Measurements from ENCODE around the gene HSPA4. TPM values are rescaled to one million over a fixed set of nuclear protein-coding genes. Genes with fewer than 3 reads are reported as not detected.

Gene HSPA4
- polyA plus RNA-seq, 1 donor, result 78.0 TPM

- no peak for DNase-seq (ENCODE audit: low read depth)
These were observed 54.5 kb downstream of the HSPA4 start for GRCh38 chr5:133106343-133106742.

- no peak for DNase-seq (ENCODE audit: low read depth)
These were observed 55.2 kb downstream of the HSPA4 start for GRCh38 chr5:133106761-133107572.

- DNase-seq (ENCODE audit: low read depth), result no peak
These were observed 56.7 kb downstream of the HSPA4 start for GRCh38 chr5:133108481-133108921.

- no peak for DNase-seq (ENCODE audit: low read depth)
These were observed 58.1 kb downstream of the HSPA4 start for GRCh38 chr5:133109655-133110483.

GRCh38 chr5:133110709-133111108 lies 58.9 kb downstream of the HSPA4 start:
- no peak for DNase-seq (ENCODE audit: low read depth)

- peak; percentile 64 for DNase-seq (ENCODE audit: low read depth)
These were observed 59.5 kb downstream of the HSPA4 start for GRCh38 chr5:133111299-133111698.

- DNase-seq (ENCODE audit: low read depth), result no peak
These were observed 60.3 kb downstream of the HSPA4 start for GRCh38 chr5:133112026-133112660.

- no peak for DNase-seq (ENCODE audit: low read depth)
These were observed 61.7 kb downstream of the HSPA4 start for GRCh38 chr5:133113331-133114061.

- no peak for DNase-seq (ENCODE audit: low read depth)
These were observed 62.5 kb downstream of the HSPA4 start for GRCh38 chr5:133114166-133114932.

GRCh38 chr5:133114933-133115310 lies 63.1 kb downstream of the HSPA4 start:
- DNase-seq (ENCODE audit: low read depth), result no peak

- DNase-seq (ENCODE audit: low read depth), result no peak
These were observed 64.8 kb downstream of the HSPA4 start for GRCh38 chr5:133116601-133117000.

- DNase-seq (ENCODE audit: low read depth), result no peak
These were observed 65.5 kb downstream of the HSPA4 start for GRCh38 chr5:133117166-133117911.

- no peak for DNase-seq (ENCODE audit: low read depth)
These were observed 66.2 kb downstream of the HSPA4 start for GRCh38 chr5:133117912-133118445.

- DNase-seq (ENCODE audit: low read depth), result no peak
These were observed 66.9 kb downstream of the HSPA4 start for GRCh38 chr5:133118741-133119140.

GRCh38 chr5:133119233-133119711 lies 67.5 kb downstream of the HSPA4 start:
- no peak for DNase-seq (ENCODE audit: low read depth)

- DNase-seq (ENCODE audit: low read depth), result no peak
These were observed 68.4 kb downstream of the HSPA4 start for GRCh38 chr5:133120156-133120750.

GRCh38 chr5:133121080-133121479 lies 69.3 kb downstream of the HSPA4 start:
- no peak for DNase-seq (ENCODE audit: low read depth)

- no peak for DNase-seq (ENCODE audit: low read depth)
These were observed 69.9 kb downstream of the HSPA4 start for GRCh38 chr5:133121611-133122150.

GRCh38 chr5:133122711-133123110 lies 70.9 kb downstream of the HSPA4 start:
- no peak for DNase-seq (ENCODE audit: low read depth)

Measured in forelimb muscle (tissue), 1 donor.